Activated T-helper 2 cell treated with anti-CD3 and anti-CD28 coated beads, Interferon-gamma antibody, Interleukin-2, Interleukin-4, amounts not matched to agents 10 μg/mL and 5 μg/mL and 100 μg/mL, durations not matched to agents 14 hours and 24 hours and 36 hours (primary cell): Measurements from ENCODE around the gene INTS13. TPM values are rescaled to one million over a fixed set of nuclear protein-coding genes. Genes with fewer than 3 reads are reported as not detected.
A peak's percentile ranks its signal among the peaks of the same experiment; 100 is the strongest.

ENCODE experiments used
- DNase-seq: peaks from one replicate; pipeline ENCODE4 v3.0.0; 2021; ENCODE audit warnings: low spot score
- H3K27ac Mint-ChIP-seq: one replicate; pipeline ENCODE4 v1.8.0; 2021; ENCODE audit warnings: mixed read lengths
- H3K27me3 Mint-ChIP-seq: one replicate; pipeline ENCODE4 v1.8.0; 2021; ENCODE audit warnings: low read depth, mixed read lengths
- H3K36me3 Mint-ChIP-seq: one replicate; pipeline ENCODE4 v1.8.0; 2021; ENCODE audit warnings: low read depth, mixed read lengths
- H3K4me1 Mint-ChIP-seq: one replicate; pipeline ENCODE4 v1.8.0; 2021; ENCODE audit warnings: low read depth, mixed read lengths
- H3K4me3 Mint-ChIP-seq: one replicate; pipeline ENCODE4 v1.8.0; 2021; ENCODE audit warnings: low read depth, mild to moderate bottlenecking, moderate library complexity, mixed read lengths
- H3K9me3 Mint-ChIP-seq: one replicate; pipeline ENCODE4 v1.8.0; 2021; ENCODE audit warnings: mixed read lengths
- intact Hi-C: fragments of 100-400 bp; cut with micrococcal nuclease; formaldehyde crosslinking; loops from one replicate; pipeline ENCODE4 v1.15.1; 2023
- total RNA-seq: library from RNA; stranded (reverse); gene quantifications from 2 replicates; pipeline ENCODE4 v1.2.3, GENCODE V29; 2022

Gene INTS13
- total RNA-seq, 1 donor from 2014 or later = 65.7 TPM

- H3K27ac Mint-ChIP-seq = no peak overlapping the region
- no peak for DNase-seq
- no peak overlapping the region for H3K4me3 Mint-ChIP-seq
- H3K27me3 Mint-ChIP-seq = no peaks in the 10 kb centered on the region
- peaks cover 73% of the 10 kb centered on the region for H3K36me3 Mint-ChIP-seq
- peaks cover 28% of the 10 kb centered on the region for H3K9me3 Mint-ChIP-seq
- H3K4me1 Mint-ChIP-seq = peaks cover 32% of the 10 kb centered on the region
- intact Hi-C loops = no loop called here
Measured at GRCh38 chr12:26948309-26948708, 10.5 kb upstream of the INTS13 start.

- peaks cover 31% of the 10 kb centered on the region for H3K36me3 Mint-ChIP-seq
- peaks cover 11% of the 10 kb centered on the region for H3K9me3 Mint-ChIP-seq
- intact Hi-C loops = no loop called here
- peaks cover 54% of the 10 kb centered on the region for H3K4me1 Mint-ChIP-seq
- peak overlapping the region; percentile 85 for H3K4me3 Mint-ChIP-seq
- no peak for DNase-seq
- no peaks in the 10 kb centered on the region for H3K27me3 Mint-ChIP-seq
- peak overlapping the region; percentile 93 for H3K27ac Mint-ChIP-seq
Measured at GRCh38 chr12:26941215-26941594, 3.4 kb upstream of the INTS13 start.

- peaks cover 55% of the 10 kb centered on the region for H3K4me1 Mint-ChIP-seq
- peak overlapping the region; percentile 94 for H3K4me3 Mint-ChIP-seq
- DNase-seq = no peak
- intact Hi-C loops = no loop called here
- H3K27me3 Mint-ChIP-seq = no peaks in the 10 kb centered on the region
- H3K36me3 Mint-ChIP-seq = peaks cover 26% of the 10 kb centered on the region
- H3K27ac Mint-ChIP-seq = peak overlapping the region; percentile 74
- peaks cover 6% of the 10 kb centered on the region for H3K9me3 Mint-ChIP-seq
Measured at GRCh38 chr12:26940516-26941214, 2.9 kb upstream of the INTS13 start.

GRCh38 chr12:26939953-26940352 is 2.2 kb upstream of the INTS13 start:
- peaks cover 26% of the 10 kb centered on the region for H3K36me3 Mint-ChIP-seq
- peak overlapping the region; percentile 33 for H3K27ac Mint-ChIP-seq
- H3K4me3 Mint-ChIP-seq = peak overlapping the region; percentile 94
- no peaks in the 10 kb centered on the region for H3K27me3 Mint-ChIP-seq
- peaks cover 2% of the 10 kb centered on the region for H3K9me3 Mint-ChIP-seq
- peaks cover 60% of the 10 kb centered on the region for H3K4me1 Mint-ChIP-seq
- intact Hi-C loops = loop anchor here (2.0 to 10.0 kb wide), 4 partner anchors 25 to 305 kb away; partner anchors contain the start of gene STK38L
- no peak for DNase-seq

GRCh38 chr12:26939192-26939832 is 1.5 kb upstream of the INTS13 start:
- peak overlapping the region; percentile 91 for H3K27ac Mint-ChIP-seq
- DNase-seq = no peak
- H3K36me3 Mint-ChIP-seq = peaks cover 30% of the 10 kb centered on the region
- H3K9me3 Mint-ChIP-seq = no peaks in the 10 kb centered on the region
- no peaks in the 10 kb centered on the region for H3K27me3 Mint-ChIP-seq
- peak overlapping the region; percentile 94 for H3K4me3 Mint-ChIP-seq
- peaks cover 64% of the 10 kb centered on the region for H3K4me1 Mint-ChIP-seq
- intact Hi-C loops = loop anchor here (2.0 to 10.0 kb wide), 4 partner anchors 25 to 305 kb away; partner anchors contain the start of gene STK38L

- Mint-ChIP-seq H3K36me3 (peaks cover 31% of the 10 kb centered on the region), H3K4me3 (peak overlapping the region; percentile 94), H3K9me3 (no peaks in the 10 kb centered on the region), H3K27me3 (no peaks in the 10 kb centered on the region), H3K27ac (peak overlapping the region; percentile 94), H3K4me1 (peaks cover 60% of the 10 kb centered on the region)
- intact Hi-C loops = loop anchor here (1.0 to 10.0 kb wide), 10 partner anchors 26 to 772 kb away; partner anchors contain the start of genes ITPR2, MRPS35, STK38L and TM7SF3
- DNase-seq = no peak
Measured at GRCh38 chr12:26938701-26939062, 901 bp upstream of the INTS13 start.

GRCh38 chr12:26937443-26937862 is 328 bp downstream of the INTS13 start:
- no peak for DNase-seq
- intact Hi-C loops = loop anchor here (5.0 to 10.0 kb wide), 3 partner anchors 190 to 307 kb away; partner anchors contain the start of gene STK38L
- no peaks in the 10 kb centered on the region for H3K9me3 Mint-ChIP-seq
- H3K27me3 Mint-ChIP-seq = no peaks in the 10 kb centered on the region
- peaks cover 33% of the 10 kb centered on the region for H3K36me3 Mint-ChIP-seq
- peak overlapping the region; percentile 94 for H3K27ac Mint-ChIP-seq
- H3K4me3 Mint-ChIP-seq = peak overlapping the region; percentile 94
- peaks cover 62% of the 10 kb centered on the region for H3K4me1 Mint-ChIP-seq

GRCh38 chr12:26936559-26937442 is 980 bp downstream of the INTS13 start:
- H3K36me3 Mint-ChIP-seq = peaks cover 40% of the 10 kb centered on the region
- peaks cover 62% of the 10 kb centered on the region for H3K4me1 Mint-ChIP-seq
- H3K4me3 Mint-ChIP-seq = peak overlapping the region; percentile 94
- H3K27ac Mint-ChIP-seq = peak overlapping the region; percentile 94
- no peaks in the 10 kb centered on the region for H3K27me3 Mint-ChIP-seq
- no peak for DNase-seq
- intact Hi-C loops = loop anchor here (5.0 to 10.0 kb wide), 3 partner anchors 190 to 308 kb away; partner anchors contain the start of gene STK38L
- no peaks in the 10 kb centered on the region for H3K9me3 Mint-ChIP-seq

GRCh38 chr12:26935636-26936378 is 2.0 kb downstream of the INTS13 start:
- H3K4me3 Mint-ChIP-seq = peak overlapping the region; percentile 94
- peaks cover 41% of the 10 kb centered on the region for H3K36me3 Mint-ChIP-seq
- H3K4me1 Mint-ChIP-seq = peaks cover 55% of the 10 kb centered on the region
- DNase-seq = no peak
- intact Hi-C loops = loop anchor here (5.0 to 10.0 kb wide), 3 partner anchors 189 to 309 kb away; partner anchors contain the start of gene STK38L
- H3K9me3 Mint-ChIP-seq = no peaks in the 10 kb centered on the region
- H3K27ac Mint-ChIP-seq = peak overlapping the region; percentile 59
- H3K27me3 Mint-ChIP-seq = no peaks in the 10 kb centered on the region

- DNase-seq = no peak
- peaks cover 34% of the 10 kb centered on the region for H3K4me1 Mint-ChIP-seq
- H3K27me3 Mint-ChIP-seq = no peaks in the 10 kb centered on the region
- intact Hi-C loops = no loop called here
- no peak overlapping the region for H3K27ac Mint-ChIP-seq
- H3K9me3 Mint-ChIP-seq = no peaks in the 10 kb centered on the region
- no peak overlapping the region for H3K4me3 Mint-ChIP-seq
- peaks cover 74% of the 10 kb centered on the region for H3K36me3 Mint-ChIP-seq
Measured at GRCh38 chr12:26929590-26929989, 8.2 kb downstream of the INTS13 start.

GRCh38 chr12:26928661-26929060 is 9.1 kb downstream of the INTS13 start:
- no peaks in the 10 kb centered on the region for H3K27me3 Mint-ChIP-seq
- intact Hi-C loops = no loop called here
- no peak for DNase-seq
- no peaks in the 10 kb centered on the region for H3K9me3 Mint-ChIP-seq
- peaks cover 71% of the 10 kb centered on the region for H3K36me3 Mint-ChIP-seq
- H3K4me1 Mint-ChIP-seq = peaks cover 30% of the 10 kb centered on the region
- no peak overlapping the region for H3K27ac Mint-ChIP-seq
- no peak overlapping the region for H3K4me3 Mint-ChIP-seq

- no peak for DNase-seq
- Mint-ChIP-seq H3K9me3 (no peaks in the 10 kb centered on the region), H3K27ac (no peak overlapping the region), H3K4me1 (no peaks in the 10 kb centered on the region), H3K27me3 (no peaks in the 10 kb centered on the region), H3K36me3 (peaks cover 67% of the 10 kb centered on the region), H3K4me3 (no peak overlapping the region)
- intact Hi-C loops = no loop called here
Measured at GRCh38 chr12:26921886-26922285, 15.9 kb downstream of the INTS13 start.
